HepG2 (cell line): ENCODE results near the gene SDR42E2. TPM values are rescaled to one million over a fixed set of nuclear protein-coding genes. Genes with fewer than 3 reads are reported as not detected.
A peak's percentile ranks its signal among the peaks of the same experiment; 100 is the strongest.
"Not testable (repeated sequence)": the region's sequence is repeated elsewhere in the genome, so short reads cannot be mapped to it uniquely, and the experiment has no call there.

Source experiments
- ATAC-seq: fragments of 200-7000 bp; cut with Tn5 transposase; 3 replicates; pipeline ENCODE4 v1.9.1; 2020; ENCODE audit warnings: mild to moderate bottlenecking, moderate library complexity
- BruUV-seq: library from RNA; stranded (reverse); fragments of 400-500 nt; replicated peaks from 2 replicates; lab custom pipeline; 2021; lab: Mats Ljungman, UMichigan
- CTCF ChIA-PET: fragments of 300-600 bp; formaldehyde crosslinking; extraction: SDS; loops from one replicate; lab custom pipeline; 2021; ENCODE audit warnings: low total read pairs, inconsistent platforms, low intra/inter-chr PET ratio; lab: Yijun Ruan, JAX
- POLR2A ChIA-PET: fragments of 350-600 bp; sonication (Branson Sonifier 250); formaldehyde crosslinking; loops from one replicate; lab custom pipeline; 2020; ENCODE audit warnings: antibody characterized with exemption, inconsistent platforms; lab: Yijun Ruan, JAX
- DNase-seq: peaks from one replicate; pipeline ENCODE4 v3.0.0-alpha.2; 2015; ENCODE audit warnings: low spot score
- FAIRE-seq: peaks from 3 replicates; lab custom pipeline; 2011; peaks lifted over from hg19 to GRCh38; lab: Jason Lieb, UNC
- H2AFZ ChIP-seq: one replicate; pipeline ENCODE4 v1.6.1; 2011; ENCODE audit warnings: low read length, inconsistent platforms
- H3K27ac ChIP-seq: fragments of 300-600 bp; 3 replicates; pipeline ENCODE4 v1.8.0; 2011; ENCODE audit warnings: mixed run types, mild to moderate bottlenecking, mixed read lengths, low read length, inconsistent platforms; ENCODE audit not compliant: insufficient read depth; ENCODE audit errors: extremely low read length
- H3K27me3 ChIP-seq, 2 experiments: fragments of 200-600 bp in 1 of 2; 2 replicates in 1 of 2; 3 replicates in 1 of 2; pipeline versions ENCODE4 v1.6.0 to v1.8.0; 2011; ENCODE audit warnings: low read length in 2 of 2, mild to moderate bottlenecking in 2 of 2, moderate library complexity in 2 of 2, inconsistent platforms in 1 of 2; ENCODE audit not compliant: insufficient read depth in 2 of 2, control insufficient read depth in 1 of 2
- H3K36me3 ChIP-seq, 2 experiments: fragments of 200-600 bp in 1 of 2; replicated peaks in 1 of 2; 2 replicates in 1 of 2; 3 replicates in 1 of 2; pipeline versions ENCODE4 v1.5.1 to v1.8.0; 2011; ENCODE audit warnings: low read length in 2 of 2, inconsistent platforms in 1 of 2; ENCODE audit not compliant: insufficient read depth in 2 of 2, control insufficient read depth in 1 of 2
- H3K4me1 ChIP-seq: 2 replicates; pipeline ENCODE4 v1.5.1; 2012; ENCODE audit warnings: low read length, inconsistent platforms; ENCODE audit not compliant: insufficient read depth
- H3K4me2 ChIP-seq: 2 replicates; pipeline ENCODE4 v1.6.0; 2011; ENCODE audit warnings: low read depth, low read length, inconsistent platforms
- H3K4me3 ChIP-seq, 3 experiments: fragments of 200-600 bp in 1 of 3; sonication (generic), shearing (Covaris generic) in 1 of 3; replicated peaks in 1 of 3; 2 replicates each; pipeline ENCODE4 v1.5.1; 2011 to 2016; ENCODE audit warnings: low read length in 3 of 3, inconsistent platforms in 2 of 3, low read depth in 2 of 3, mild to moderate bottlenecking in 2 of 3, control low read depth in 1 of 3, mixed read lengths in 1 of 3; ENCODE audit not compliant: insufficient read depth in 1 of 3
- H3K79me2 ChIP-seq: one replicate; pipeline ENCODE4 v1.6.1; 2011; ENCODE audit warnings: low read length, inconsistent platforms; ENCODE audit not compliant: insufficient read depth
- H3K9ac ChIP-seq: 2 replicates; pipeline ENCODE4 v1.6.0; 2011; ENCODE audit warnings: mild to moderate bottlenecking, low read depth, low read length, inconsistent platforms; ENCODE audit not compliant: insufficient read depth
- H3K9me3 ChIP-seq: 2 replicates; pipeline ENCODE4 v1.5.1; 2012; ENCODE audit warnings: mild to moderate bottlenecking, low read length
- H4K20me1 ChIP-seq: 2 replicates; pipeline ENCODE4 v1.6.0; 2011; ENCODE audit warnings: inconsistent platforms, mild to moderate bottlenecking, low read length, moderate library complexity; ENCODE audit not compliant: insufficient read depth
- ZNF121 ChIP-seq: sonication (generic); formaldehyde crosslinking; IDR thresholded peaks from 2 replicates; pipeline ENCODE4 v1.5.0; 2020; ENCODE audit warnings: mild to moderate bottlenecking, missing genetic modification reagents
- ZNF441 ChIP-seq: sonication (generic); formaldehyde crosslinking; IDR thresholded peaks from 2 replicates; pipeline ENCODE4 v1.7.0; 2021; ENCODE audit warnings: missing genetic modification reagents, borderline replicate concordance
- ZNF572 ChIP-seq: sonication (generic); formaldehyde crosslinking; IDR thresholded peaks from 2 replicates; pipeline ENCODE4 v1.5.1; 2020; ENCODE audit warnings: mild to moderate bottlenecking, missing genetic modification reagents
- ZNF891 ChIP-seq: sonication (generic); formaldehyde crosslinking; IDR thresholded peaks from 2 replicates; pipeline ENCODE4 v1.5.0; 2020; ENCODE audit warnings: mild to moderate bottlenecking, missing genetic modification reagents
- WGBS: methylation state at CpG from one replicate; pipeline ENCODE4 v1.1.6; 2017; ENCODE audit warnings: low lambda C conversion rate; 5-methylcytosine and 5-hydroxymethylcytosine counted together
- in situ Hi-C: cut with HindIII; loops from 2 replicates; pipeline ENCODE4 v1.10.0; 2017; ENCODE audit warnings: low pct_unique_long_range_greater_than_20kb; ENCODE audit not compliant: extremely low pct_ligation_motif_present
- intact Hi-C: fragments of 100-400 bp; cut with micrococcal nuclease; formaldehyde crosslinking; loops from one replicate; pipeline ENCODE4 v1.10.0; 2022; ENCODE audit not compliant: unreplicated experiment
- polyA plus RNA-seq, 8 experiments: library from polyadenylated mRNA; depleted of rRNA in 3 of 8; stranded (reverse) in 7 of 8; unstranded in 1 of 8; fragments of >200 nt; fragmentation: Illumina TruSeq in 4 of 8; extraction: Trizol in 4 of 8; gene quantifications; 2 replicates each; pipeline versions ENCODE4 v1.2.1 to v1.2.3, GENCODE V29; 2011 to 2016; ENCODE audit warnings: low read depth in 4 of 8, missing spikeins in 1 of 8, mixed read lengths in 1 of 8; ENCODE audit not compliant: insufficient read depth in 1 of 8
- total RNA-seq, 5 experiments: library from RNA; depleted of rRNA; stranded (reverse); fragments of >200 nt; fragmentation: Illumina TruSeq; extraction: Trizol; gene quantifications; 2 replicates each; pipeline ENCODE4 v1.2.3, GENCODE V29; 2016; ENCODE audit warnings: low read depth in 1 of 5

The SDR42E2 gene
- total and polyA plus RNA-seq, 2 of the 13 experiments (the other 11 are each of a cell fraction or from before 2014, with no cell fraction given) = 0.05 to 0.11 TPM

DNA sequence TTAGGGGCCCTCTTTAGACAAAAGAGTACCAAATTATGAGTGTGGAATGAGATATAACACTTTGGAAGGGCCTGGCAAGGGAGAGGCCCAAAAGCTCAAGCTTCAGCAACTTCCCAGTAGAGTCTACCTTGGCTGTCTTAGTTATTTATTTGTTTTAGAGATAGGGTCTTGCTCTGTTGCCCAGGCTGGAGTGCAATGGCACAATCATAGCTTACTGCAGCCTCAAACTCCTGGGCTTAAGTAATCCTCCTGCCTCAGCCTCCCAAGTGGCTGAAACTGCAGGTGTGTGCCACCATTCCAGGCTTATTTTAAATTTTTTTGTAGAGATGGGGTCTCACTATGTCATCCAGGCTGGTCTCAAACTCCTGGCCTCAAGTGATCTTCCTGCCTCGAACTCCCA, 10.3 kb downstream of the SDR42E2 start:
- H3K79me2 ChIP-seq, BruUV-seq, H3K27ac ChIP-seq, ATAC-seq, intact Hi-C loops, CTCF ChIA-PET, FAIRE-seq, H3K9ac ChIP-seq, H3K36me3 ChIP-seq, H3K4me2 ChIP-seq, H4K20me1 ChIP-seq, DNase-seq, H3K27me3 ChIP-seq, in situ Hi-C loops, POLR2A ChIA-PET, H3K9me3 ChIP-seq, H3K4me3 ChIP-seq, H2AFZ ChIP-seq: not testable (repeated sequence)
- WGBS = 5% methylated on average over 1 of the region's 1 CpG
- H3K4me1 ChIP-seq = peaks cover 19% of the 10 kb centered on the region
- TF ChIP-seq ZNF121 (CRISPR knock-in tag) = peak; percentile 62

DNA sequence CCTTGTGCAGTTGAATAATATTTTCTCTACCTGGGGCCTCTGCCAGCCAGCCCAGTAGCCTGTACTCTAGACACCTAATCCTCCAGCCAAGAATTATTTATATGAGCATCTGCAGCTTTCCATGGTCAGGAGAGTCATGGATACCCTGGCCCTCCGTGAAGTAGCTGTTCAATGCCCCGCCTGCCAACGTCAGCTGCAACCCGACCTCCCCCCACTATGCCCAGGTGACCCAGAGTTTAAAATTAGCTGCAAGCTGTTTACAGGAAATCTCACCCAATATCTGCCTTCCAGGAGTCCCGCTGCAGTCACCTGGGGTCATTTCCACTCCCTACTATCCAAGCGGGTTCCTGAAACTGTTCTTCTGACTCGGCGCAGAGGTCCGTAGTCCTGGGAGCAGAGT, 12.3 kb downstream of the SDR42E2 start:
- Histone ChIP-seq H3K36me3 (no peaks in the 10 kb centered on the region), H3K9ac (no peak overlapping the region), H4K20me1 (no peaks in the 10 kb centered on the region), H3K4me1 (peaks cover 26% of the 10 kb centered on the region), H3K27me3 (peaks cover 7 to 13% of the 10 kb centered on the region in 2 experiments; a peak in 3 of 5 replicates), H3K4me2 (no peak overlapping the region), H3K9me3 (no peaks in the 10 kb centered on the region), H3K79me2 (no peaks in the 10 kb centered on the region), H3K27ac (no peak overlapping the region), H3K4me3 (no peak overlapping the region), H2AFZ (no peak overlapping the region)
- DNase-seq (no peak), FAIRE-seq (no peak), ATAC-seq (no peak)
- in situ Hi-C loops (no loop called here), intact Hi-C loops (no loop called here)
- ChIA-PET POLR2A (interaction anchor here (0.6 to 0.7 kb wide), 3 partner anchors 13 to 29 kb away, joined by 3 to 5 read pairs (median 3); no protein-coding TSS in a partner anchor), CTCF (no interaction called here)
- no peak for TF ChIP-seq ZNF441
- TF ChIP-seq ZNF572 = 0 out of 2 replicates have a peak, but pooled peaks have one; percentile 52
- TF ChIP-seq ZNF891 (CRISPR knock-in tag) = no peak
- BruUV-seq = no TSS peak
- WGBS = 25% methylated on average over 9 of the region's 9 CpGs
